HG03571 (cell line): ENCODE results near the gene CDH24.
A peak's percentile ranks its signal among the peaks of the same experiment; 100 is the strongest.
"Not testable (repeated sequence)": the region's sequence is repeated elsewhere in the genome, so short reads cannot be mapped to it uniquely, and the experiment has no call there.

Experiments
- ATAC-seq: cut with Tn5 transposase; IDR thresholded peaks from one replicate; pipeline ENCODE4 v1.9.1; 2021; ENCODE audit not compliant: unreplicated experiment

Gene CDH24

DNA sequence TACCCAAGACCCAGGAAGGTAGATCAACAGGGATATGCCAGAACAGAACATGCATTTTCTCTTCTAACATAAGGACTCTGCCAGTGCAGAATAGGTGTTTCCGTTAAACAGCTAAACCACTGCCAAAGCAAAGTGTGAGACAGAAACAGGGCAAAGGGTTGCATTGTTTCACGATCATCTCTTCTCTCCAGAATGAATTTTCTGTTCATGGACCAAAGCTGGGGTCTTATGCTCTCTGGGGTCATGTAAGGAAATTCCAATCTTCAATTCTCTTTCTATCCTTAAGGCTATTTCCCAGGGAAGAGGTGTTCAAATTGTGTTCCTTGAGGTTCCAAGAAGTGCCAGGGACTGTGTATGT is 33.5 kb downstream of the CDH24 start:
- no peak for ATAC-seq

DNA sequence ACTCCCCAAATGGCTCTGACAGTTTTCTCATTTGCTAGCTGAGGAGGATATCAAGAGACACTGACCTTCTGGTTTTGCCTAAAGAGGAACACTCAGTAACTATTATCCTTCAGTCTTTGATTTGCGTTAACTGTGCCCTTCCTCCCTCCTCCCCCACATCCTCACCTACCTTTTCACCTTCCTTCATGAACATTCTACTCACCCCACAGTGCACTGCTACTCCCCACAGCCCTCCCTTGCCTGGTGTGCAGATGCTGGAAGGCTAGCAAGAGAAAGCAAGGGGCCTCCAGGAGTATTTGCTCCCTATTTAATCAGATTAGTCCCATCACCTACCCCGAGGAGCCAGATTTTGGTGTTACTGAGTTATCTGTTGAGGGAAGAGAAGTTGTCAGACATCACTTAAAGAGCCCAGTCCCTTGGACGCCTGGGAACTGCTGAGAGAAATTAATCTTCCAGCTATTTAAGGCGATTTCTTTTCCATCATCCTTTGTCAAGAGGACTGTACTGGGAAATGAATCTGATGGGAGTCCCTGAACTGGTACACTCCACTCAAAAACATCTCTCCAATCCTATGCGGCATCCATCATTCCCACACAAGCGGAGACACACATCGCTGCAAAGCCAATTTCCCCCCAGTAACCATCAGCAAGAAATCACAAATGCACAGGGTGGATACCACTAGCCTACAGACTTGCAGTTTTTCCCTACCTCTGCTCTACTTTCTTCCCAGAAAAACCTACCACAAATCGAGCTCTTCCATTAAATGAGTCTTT is 34.1 kb downstream of the CDH24 start:
- no peak for ATAC-seq

DNA sequence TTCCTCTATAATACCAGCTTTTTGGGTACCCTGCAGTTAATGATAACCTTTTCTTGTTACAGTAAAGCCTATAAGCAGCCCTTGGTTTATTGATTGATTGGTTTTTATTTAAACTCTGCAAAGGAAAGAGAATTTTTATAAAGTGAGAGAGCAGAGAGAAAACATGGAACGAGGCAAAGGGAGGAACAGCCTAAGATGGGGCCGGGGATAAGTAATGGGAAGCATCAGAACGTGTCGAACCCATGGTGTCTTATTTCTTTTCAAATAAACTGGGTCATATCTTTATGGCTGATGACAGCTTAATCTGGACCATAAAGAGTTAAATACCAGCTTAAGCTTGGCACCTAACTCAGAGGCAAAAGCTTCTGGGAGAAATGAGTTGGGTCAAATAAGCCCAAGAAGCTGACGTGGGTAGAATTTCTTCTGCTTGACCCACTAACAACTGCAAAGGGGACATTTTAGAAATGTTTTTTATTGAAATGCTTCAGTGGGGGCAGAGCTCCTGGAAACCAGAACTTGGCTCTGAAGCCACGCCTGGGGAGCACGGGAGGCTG is 35.4 kb downstream of the CDH24 start:
- ATAC-seq = no peak

DNA sequence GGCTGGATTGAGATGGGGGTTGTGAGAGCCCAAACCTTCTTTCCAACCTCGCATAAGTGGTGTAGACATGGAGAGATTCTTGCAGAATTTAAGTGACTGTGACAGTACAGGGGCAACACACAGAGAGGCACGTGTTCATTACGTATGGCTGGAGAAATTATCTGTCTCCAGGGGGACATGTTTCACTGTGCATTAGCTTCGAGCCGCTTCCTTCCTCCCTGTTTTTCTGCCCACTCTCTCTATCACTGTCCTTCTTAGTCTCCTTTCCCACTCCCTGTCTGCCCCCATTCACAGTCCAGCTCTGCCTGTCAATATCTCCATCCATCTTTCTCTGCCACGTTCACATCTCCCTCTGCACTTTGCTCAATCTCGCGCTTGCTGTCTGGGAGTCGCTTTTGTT is 35.9 kb downstream of the CDH24 start:
- no peak for ATAC-seq

DNA sequence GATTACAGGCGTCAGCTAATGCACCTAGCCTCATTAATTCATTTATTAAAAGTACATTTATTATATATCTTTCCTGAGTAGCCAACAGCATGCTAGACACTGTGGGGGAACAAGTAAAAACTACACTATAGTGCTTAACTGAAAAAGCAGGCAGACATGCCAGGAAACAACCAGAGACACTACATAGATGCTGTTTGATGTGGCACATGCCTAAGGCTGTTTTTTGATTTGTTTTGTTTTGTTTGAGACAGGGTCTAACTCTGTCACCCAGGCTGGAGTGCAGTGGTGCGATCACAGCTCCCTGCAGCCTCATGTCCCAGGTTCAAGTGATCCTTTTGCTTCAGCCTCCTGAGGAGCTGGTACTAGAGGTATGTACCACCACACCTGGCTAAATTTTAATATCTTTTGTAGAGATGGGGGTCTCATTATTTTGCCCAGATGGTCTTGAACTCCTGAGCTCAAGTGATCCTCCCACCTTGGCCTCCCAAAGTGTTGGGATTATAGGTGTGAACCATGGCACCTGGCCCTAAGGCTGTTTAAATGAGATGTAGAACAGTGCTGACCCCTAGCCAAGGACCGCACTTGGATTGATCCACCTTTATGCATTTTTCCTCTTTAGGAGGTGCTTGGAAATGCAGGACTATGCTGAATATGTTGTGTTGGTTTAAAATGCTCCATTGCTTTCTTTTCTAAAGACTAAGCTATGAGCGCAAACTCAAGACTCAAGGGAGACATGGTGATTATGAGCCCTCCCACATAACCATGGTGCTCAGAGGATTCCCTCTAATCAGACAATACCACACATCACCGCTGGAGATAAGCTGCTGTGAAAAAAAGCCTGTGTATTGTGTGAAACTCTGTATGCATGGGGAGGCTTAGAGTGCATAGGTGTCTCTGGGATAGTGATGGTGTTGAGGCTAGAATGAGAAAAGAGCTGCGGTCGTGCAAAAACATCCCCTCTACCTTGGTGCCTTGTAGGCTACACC is 36.9 kb downstream of the CDH24 start:
- no peak for ATAC-seq

DNA sequence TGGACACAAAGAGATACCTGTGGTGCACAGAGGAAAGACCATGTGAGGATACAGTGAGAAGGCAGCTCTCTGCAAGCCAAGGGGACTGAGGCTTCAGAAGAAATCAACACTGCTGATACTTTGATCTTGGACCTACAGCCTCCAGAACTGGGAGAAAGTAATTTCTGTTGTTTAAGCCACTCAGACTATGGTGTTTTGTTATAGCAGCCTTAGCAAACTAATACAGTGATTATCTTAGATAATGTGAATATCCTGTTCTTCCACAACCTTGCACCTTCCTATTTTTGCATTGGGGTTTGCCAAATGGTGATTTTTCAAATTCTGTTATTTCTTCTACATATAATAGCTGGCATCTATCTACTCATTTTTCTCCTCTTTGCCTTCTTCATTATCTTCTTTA is 39.2 kb downstream of the CDH24 start:
- ATAC-seq = no peak

DNA sequence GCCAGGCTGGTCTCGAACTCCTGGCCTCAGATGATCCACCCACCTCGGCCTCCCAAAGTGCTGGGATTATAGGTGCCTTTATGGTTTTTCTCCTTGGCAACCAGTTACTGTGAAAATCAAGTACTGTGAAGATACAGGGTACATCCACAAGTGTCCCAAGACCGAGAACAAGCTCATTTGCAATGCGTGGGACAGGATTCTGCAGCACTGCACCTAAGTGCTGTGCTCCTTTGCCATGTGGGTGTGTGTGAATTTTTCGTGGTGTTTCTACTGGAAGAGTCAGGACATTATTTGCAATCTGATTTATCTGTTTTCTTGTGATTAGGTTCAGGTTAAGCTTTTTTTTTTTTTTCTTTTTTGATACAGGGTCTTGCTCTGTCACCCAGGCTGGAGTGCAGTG is 40.2 kb downstream of the CDH24 start:
- ATAC-seq = no peak

DNA sequence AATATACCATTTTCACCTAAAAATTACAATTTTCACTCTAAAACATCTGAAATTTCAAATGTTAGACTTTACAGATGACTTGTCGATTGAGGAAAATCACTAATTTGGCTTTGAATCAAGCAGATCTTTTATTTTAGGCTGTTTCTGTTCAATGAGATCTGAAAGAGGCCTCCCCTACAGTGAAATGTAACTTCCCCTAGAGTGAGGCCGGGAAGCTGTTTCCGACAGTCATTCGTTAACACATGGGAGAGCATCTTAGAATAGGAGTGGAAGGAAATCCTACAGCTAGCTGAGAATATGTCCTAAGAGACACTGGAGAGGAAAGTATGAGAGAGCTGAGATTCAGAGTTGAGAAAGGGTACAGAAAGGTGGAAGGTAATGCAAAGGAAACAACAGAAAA is 41.7 kb downstream of the CDH24 start:
- ATAC-seq = no peak

DNA sequence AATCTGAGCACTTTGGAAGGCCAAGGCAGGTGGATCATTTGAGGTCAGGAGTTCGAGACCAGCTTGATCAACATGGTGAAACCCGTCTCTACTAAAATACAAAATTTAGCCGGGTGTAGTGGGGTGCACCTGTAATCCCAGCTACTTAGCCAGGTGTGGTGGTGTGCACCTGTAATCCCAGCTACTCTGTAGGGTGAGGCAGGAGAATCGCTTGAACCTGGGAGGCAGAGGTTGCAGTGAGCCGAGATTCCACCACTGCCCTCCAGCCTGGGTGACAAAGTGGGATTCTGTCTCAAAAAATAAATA is 43.6 kb downstream of the CDH24 start:
- not testable (repeated sequence) for ATAC-seq

DNA sequence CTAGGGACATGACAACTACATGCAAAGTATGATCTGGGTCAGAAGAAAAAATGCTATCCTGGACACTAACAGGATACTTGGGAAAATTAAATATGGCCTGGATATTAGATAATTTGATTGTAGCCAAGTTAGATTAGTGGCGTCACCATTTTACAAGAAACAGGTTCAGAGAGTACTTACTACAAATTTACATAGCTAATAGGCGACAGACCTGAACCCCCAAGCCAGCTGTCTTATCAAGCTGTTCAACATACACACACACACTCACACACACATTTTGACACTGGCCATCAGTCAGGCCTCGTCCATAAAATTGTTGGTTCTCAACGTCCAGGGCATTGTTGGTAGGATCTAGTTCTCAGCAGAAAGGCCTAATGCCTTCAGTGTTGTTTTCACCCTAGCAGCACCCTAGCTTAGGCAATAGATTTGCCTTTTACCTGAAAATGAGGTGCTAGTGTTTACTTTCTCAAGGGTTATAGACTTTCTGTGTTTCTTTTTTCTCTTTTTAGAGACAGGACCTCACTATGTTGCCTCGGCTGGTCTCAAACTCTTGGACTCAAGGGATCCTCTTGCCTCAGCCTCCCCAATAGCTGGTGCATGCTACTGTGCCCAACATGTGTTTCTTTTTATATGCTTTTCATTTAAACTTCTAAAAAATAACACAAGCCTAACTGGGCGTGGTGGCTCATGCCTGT is 44.1 kb downstream of the CDH24 start:
- ATAC-seq = no peak

DNA sequence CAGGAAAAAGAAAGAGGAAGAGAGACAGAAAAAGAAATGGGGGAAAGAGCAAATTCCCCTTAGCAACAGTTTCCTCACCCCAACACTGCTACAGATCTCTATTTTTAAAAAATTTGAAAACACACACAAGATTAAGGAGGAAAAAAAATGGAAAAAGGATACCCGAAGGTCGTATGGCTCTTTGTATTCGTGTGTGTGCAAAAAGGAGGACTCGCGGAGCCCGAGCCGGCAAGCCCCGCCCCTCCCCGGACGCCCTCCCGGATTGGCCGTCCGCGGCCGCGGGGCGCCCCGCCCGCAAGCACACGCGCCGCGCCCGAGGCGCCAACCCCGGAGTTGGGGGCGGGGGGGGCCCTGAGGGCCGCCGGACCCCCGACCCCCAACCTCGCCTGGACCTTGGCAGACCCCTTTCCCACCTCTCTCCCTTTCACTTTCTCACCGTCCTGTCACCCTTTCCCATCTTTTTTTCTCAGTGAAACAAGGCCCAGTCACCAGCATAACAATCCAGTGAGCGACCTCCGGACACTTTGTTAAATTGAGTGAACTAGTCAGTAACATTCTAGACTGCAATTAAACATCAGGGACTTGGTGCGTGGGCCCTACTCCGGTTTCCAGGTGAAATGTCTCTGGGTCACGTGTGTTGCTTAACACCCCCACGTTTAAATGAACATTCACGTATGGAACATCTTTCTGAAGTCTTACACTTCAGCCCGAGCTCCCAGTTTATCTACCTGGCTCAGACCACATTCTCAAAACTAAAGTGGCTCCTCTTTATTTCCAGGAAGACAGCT is 47.2 kb downstream of the CDH24 start, which contains the start of gene C14orf93:
TSS of gene C14orf93 (minus strand) at position 205 of the 788 bp plus-strand sequence. CDS start 11,120 bp downstream, outside the sequence.
- ATAC-seq = no peak

DNA sequence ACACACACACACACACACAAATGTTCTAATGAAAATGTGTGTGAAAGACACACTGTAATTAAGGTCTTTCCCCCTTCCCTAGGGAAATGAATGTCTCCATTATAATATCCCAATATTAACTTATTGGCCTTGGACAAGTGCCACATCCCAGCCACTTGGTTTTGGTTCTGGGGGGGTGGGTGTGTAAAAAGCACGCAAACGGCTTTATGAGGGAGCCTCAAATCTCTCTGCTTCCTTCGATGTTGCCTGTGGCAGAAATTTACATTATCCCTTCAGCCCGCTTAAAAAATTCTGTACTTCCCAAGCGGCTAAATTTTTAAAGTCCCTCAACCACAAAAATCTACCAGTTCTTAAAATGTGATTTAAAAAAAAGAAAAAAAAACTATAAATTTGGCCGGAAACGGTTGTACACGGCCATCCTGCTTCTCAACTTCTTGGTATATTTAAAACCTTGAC is 47.8 kb downstream of the CDH24 start:
- ATAC-seq = no peak

DNA sequence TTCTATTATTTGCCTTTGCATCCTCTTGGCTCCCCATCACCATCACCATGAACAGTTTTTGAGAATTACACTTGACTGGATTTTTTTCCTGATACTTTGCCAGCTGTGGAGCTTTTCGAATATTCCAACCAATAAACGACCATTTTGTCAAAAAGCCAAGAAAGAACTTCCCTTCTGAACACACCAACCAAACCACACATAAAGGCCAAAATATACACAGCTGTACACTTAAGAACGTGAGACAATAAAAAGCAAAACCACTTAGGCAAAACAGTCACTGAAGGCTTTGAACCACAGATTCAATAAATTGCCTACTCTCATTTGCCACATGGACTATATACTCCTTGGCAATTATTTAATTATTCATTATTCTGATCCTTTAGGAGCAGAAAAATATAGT is 48.5 kb downstream of the CDH24 start:
- ATAC-seq = no peak

DNA sequence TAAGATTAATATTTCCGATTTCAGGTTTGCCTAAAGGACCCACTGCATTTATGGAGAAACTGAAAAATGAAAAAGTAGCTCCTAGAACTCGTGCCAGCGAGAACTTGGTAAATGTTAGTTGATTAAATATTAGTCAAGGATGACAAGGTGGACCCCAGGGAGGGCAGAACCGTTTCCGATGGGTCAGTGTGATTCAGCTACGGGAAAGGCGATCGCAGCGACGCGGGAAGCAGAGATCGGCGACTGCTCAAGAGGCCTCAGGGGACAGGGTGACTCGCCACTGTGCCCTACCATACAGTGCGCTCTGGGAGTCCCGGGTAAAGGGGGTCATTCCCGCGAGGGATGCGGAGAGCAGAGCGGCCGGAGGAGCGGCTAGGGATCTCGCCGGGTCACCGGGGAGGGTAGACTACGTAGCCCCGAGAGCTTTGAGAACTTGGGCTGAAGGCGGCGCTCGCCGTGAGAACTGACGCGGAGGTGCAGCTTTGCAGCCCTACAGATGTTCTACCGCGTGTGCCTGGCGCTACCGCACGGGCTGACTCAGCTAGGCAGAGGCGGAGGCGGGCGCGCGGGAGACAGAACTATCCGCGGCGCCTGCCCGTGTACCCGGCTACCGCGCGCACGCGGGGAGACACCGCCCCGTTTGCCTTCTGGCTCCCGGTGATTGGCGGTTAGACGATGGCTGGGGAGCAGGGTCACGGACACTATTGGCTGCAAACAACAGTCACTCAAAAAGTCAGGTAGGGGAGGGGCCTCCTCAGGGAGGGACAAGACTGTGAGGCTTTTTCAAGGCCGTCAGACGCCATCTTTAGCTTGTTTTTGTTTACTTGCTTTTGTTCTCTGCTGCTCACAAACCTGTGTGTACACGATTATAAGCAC is 50.5 kb downstream of the CDH24 start:
- ATAC-seq = peak; percentile 92

DNA sequence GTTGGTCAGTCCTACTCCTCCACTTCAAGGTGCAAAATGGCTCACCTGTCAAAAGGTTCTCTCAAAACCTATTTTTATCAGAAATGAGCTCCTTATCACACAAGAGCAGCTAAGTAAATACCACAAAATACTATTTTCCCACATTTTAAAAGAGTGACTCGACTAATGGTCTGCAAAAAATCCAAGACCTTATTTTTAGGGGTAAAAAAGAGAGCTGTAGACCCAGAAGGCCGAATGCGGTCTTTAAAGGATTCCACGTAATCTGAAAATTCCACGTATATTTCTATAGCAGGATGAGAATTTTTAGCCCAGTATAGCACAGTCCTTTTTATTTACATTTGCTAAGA is 51.2 kb downstream of the CDH24 start:
- ATAC-seq = no peak

DNA sequence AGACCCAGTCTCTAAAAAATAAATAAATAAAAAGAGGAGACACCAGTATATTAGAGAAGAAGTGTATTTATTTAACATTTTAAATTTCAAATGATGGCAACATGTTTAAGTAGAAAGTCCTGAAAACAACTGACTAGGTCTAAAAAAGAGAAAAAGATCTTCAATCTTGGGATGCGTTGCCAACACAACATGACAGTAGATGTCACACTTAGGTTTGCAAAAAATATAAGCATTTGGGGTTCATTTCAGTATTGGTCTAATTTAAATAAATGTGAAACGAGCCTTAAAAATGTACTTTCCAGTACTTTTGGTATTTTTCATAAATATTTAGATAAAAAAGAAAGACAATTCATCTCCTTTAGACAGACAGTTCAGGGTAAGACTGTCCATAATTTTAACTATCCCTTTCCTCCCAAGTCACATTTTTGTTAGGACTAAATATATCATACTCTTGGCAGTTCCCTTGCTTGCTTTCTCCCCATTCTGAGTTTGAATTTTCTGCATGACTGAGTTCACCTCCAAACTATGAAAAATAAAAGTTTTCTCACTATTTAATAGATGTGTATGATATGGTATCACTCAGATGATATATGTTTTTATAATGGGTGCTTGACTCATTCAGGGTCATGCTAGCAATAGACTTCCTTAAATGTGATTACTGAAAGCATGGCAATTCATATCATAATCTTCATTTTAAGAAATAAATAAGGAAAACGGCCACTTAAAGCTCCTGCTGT is 51.7 kb downstream of the CDH24 start:
- ATAC-seq = no peak

DNA sequence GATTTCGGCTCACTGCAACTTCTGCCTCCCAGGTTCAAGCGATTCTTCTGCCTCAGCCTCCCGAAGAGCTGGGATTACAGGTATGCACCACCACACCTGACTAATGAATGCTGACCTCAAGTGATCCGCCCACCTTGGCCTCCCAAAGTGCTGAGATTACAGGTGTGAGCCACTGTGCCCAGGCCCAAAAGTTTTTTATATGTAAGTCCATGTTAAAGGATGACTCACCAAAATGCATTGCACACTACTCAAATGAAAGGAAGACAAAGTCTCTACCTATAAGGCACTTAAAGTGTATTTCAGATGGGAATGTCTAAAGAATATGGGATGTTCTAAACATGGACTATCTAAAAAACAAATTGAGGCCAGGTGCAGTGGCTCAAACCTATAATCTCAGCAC is 53.0 kb downstream of the CDH24 start:
- ATAC-seq = not testable (repeated sequence)

DNA sequence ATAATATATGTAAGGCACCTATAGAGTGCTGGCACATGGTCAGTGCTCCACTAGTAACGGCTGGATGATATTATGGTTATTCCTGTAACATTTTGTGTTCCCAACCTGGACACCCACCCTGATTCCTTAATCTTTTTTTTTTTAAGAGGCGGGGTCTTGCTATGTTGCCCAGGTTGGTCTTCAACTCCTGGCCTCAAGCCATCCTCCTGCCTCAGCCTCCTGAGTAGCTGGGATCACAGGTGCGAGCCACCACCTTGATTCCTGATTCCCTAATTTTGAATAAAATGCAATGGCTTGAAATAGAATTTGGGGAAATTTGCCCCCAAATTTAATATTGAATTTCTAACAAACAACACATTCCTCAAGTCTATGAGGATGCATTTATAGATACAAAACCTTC is 54.7 kb downstream of the CDH24 start:
- no peak for ATAC-seq

DNA sequence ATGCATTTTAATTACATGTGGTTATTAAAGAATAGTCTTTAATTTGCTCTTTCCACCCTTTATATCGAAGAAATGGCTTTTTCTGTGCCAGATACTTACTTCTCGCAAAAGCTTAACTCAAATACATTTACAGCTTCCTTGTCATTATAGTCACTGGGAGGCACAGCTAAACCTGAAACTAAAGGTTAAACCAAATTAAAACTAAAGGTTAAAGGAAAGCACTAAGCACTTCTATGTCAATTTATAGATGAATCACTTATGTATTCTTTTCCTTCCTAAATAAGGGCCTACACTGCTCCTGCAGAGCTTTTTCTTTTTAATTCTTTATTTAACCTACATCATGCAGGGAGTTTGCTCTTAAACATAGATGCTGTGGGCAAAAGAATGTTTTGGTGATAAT is 56.5 kb downstream of the CDH24 start:
- ATAC-seq = no peak
